OCI-LY1 (cell line): Measurements from ENCODE around the gene PCBP4.

Source experiments
- H2AFZ ChIP-seq: fragments of 200-600 bp; sonication (generic), shearing (Covaris generic); 2 replicates; pipeline ENCODE4 v1.6.0; 2014; ENCODE audit warnings: antibody characterized with exemption, mild to moderate bottlenecking, low read length
- H3F3A ChIP-seq: fragments of 200-600 bp; sonication (generic), shearing (Covaris generic); 2 replicates; pipeline ENCODE4 v1.6.0; 2014; ENCODE audit warnings: mild to moderate bottlenecking, antibody characterized with exemption, low read length, moderate library complexity; ENCODE audit not compliant: insufficient read depth
- H3K27ac ChIP-seq: fragments of 200-600 bp; sonication (generic); 2 replicates; pipeline ENCODE4 v1.5.1; 2014; ENCODE audit warnings: low read length, mixed run types, mild to moderate bottlenecking, low read depth; ENCODE audit not compliant: poor library complexity, severe bottlenecking
- H3K27me3 ChIP-seq: fragments of 200-600 bp; sonication (generic); 2 replicates; pipeline ENCODE4 v1.6.0; 2014; ENCODE audit warnings: antibody characterized with exemption, mild to moderate bottlenecking, low read length, moderate library complexity; ENCODE audit not compliant: insufficient read depth
- H3K36me3 ChIP-seq: fragments of 200-600 bp; sonication (generic); 2 replicates; pipeline ENCODE4 v1.6.1; 2014; ENCODE audit warnings: mild to moderate bottlenecking, antibody characterized with exemption, low read length, moderate library complexity, mixed read lengths; ENCODE audit not compliant: insufficient read depth
- H3K4me1 ChIP-seq: fragments of 200-600 bp; sonication (generic); 2 replicates; pipeline ENCODE4 v1.5.1; 2014; ENCODE audit warnings: mild to moderate bottlenecking, low read length, moderate library complexity; ENCODE audit not compliant: insufficient read depth, severe bottlenecking
- H3K4me2 ChIP-seq: fragments of 200-600 bp; sonication (generic), shearing (Covaris generic); 2 replicates; pipeline ENCODE4 v1.6.1; 2014; ENCODE audit warnings: low read length
- H3K4me3 ChIP-seq: fragments of 200-600 bp; sonication (generic); 2 replicates; pipeline ENCODE4 v1.5.1; 2014; ENCODE audit warnings: low read length, low read depth, mild to moderate bottlenecking, mixed read lengths; ENCODE audit not compliant: poor library complexity, severe bottlenecking
- H3K79me2 ChIP-seq: fragments of 200-600 bp; shearing (Covaris generic); 2 replicates; pipeline ENCODE4 v1.6.1; 2016; ENCODE audit warnings: mixed run types, low read length, mixed read lengths; ENCODE audit not compliant: insufficient read depth
- H3K9ac ChIP-seq: fragments of 200-600 bp; sonication (generic), shearing (Covaris generic); 2 replicates; pipeline ENCODE4 v1.6.1; 2014; ENCODE audit warnings: mild to moderate bottlenecking, low read length, mixed read lengths
- H3K9me2 ChIP-seq: fragments of 200-600 bp; sonication (generic), shearing (Covaris generic); 2 replicates; pipeline ENCODE4 v1.6.1; 2014; ENCODE audit warnings: low read depth, mild to moderate bottlenecking, low read length, mixed read lengths
- H3K9me3 ChIP-seq: fragments of 200-600 bp; shearing (Covaris generic); 2 replicates; pipeline ENCODE4 v1.6.1; 2014; ENCODE audit warnings: low read length, mixed read lengths
- H4K20me1 ChIP-seq: fragments of 200-600 bp; sonication (generic), shearing (Covaris generic); 2 replicates; pipeline ENCODE4 v1.6.0; 2016; ENCODE audit warnings: mild to moderate bottlenecking, low read length; ENCODE audit not compliant: insufficient read depth
- EZH2 ChIP-seq: fragments of 200-600 bp; sonication (generic), shearing (Covaris generic); IDR thresholded peaks from 2 replicates; pipeline ENCODE4 v1.8.0; 2017; ENCODE audit warnings: borderline replicate concordance, mixed run types, mild to moderate bottlenecking, antibody characterized with exemption, low read length, moderate library complexity, mixed read lengths
- TF ChIP-seq, protein P1 (sequence below): fragments of 200-600 bp; sonication (generic), shearing (Covaris generic); IDR thresholded peaks from 2 replicates; pipeline ENCODE4 v1.5.1; 2017; ENCODE audit warnings: mild to moderate bottlenecking, antibody characterized with exemption, low read length, moderate library complexity, mixed read lengths

The PCBP4 gene

DNA sequence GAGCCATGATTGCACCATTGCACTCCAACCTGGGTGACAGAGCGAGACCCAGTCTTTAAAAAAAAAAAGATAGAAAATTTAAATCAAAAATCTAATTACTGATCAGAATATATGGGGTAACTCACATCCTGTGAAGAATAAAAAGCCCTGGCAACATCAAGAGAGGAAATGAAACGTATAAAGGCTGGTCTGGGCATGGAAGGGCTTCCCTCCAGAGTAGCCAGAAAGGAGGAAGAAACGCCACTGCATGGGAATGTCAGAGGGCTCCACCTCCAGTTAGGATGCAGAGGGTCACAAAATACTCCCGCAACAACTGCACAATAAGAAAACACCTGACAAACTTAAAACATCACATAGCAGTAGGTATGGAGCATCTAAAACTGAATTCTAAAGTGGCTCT, 59.2 kb downstream of the PCBP4 start:
- Histone ChIP-seq H3K9me2 (no peaks in the 10 kb centered on the region), H3K9me3 (no peaks in the 10 kb centered on the region), H2AFZ (no peak overlapping the region), H3K4me2 (no peak overlapping the region), H4K20me1 (no peaks in the 10 kb centered on the region), H3K27me3 (no peaks in the 10 kb centered on the region), H3K36me3 (no peaks in the 10 kb centered on the region), H3K4me1 (no peaks in the 10 kb centered on the region), H3K9ac (no peak overlapping the region), H3F3A (no peaks in the 10 kb centered on the region), H3K4me3 (no peak overlapping the region), H3K27ac (no peak overlapping the region), H3K79me2 (no peaks in the 10 kb centered on the region)
- no peak for TF ChIP-seq EZH2
- TF ChIP-seq, protein P1, sequence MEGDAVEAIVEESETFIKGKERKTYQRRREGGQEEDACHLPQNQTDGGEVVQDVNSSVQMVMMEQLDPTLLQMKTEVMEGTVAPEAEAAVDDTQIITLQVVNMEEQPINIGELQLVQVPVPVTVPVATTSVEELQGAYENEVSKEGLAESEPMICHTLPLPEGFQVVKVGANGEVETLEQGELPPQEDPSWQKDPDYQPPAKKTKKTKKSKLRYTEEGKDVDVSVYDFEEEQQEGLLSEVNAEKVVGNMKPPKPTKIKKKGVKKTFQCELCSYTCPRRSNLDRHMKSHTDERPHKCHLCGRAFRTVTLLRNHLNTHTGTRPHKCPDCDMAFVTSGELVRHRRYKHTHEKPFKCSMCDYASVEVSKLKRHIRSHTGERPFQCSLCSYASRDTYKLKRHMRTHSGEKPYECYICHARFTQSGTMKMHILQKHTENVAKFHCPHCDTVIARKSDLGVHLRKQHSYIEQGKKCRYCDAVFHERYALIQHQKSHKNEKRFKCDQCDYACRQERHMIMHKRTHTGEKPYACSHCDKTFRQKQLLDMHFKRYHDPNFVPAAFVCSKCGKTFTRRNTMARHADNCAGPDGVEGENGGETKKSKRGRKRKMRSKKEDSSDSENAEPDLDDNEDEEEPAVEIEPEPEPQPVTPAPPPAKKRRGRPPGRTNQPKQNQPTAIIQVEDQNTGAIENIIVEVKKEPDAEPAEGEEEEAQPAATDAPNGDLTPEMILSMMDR: no peak
